ENCODE results near the gene MYO5B. TPM values are rescaled to one million over a fixed set of nuclear protein-coding genes. Genes with fewer than 3 reads are reported as not detected.

Gene MYO5B
- total and polyA plus RNA-seq, 10 of the 15 experiments (the other 5 are each of a cell fraction or from before 2014, with no cell fraction given) = 2.5 to 4.5 (median 3.3) TPM

GRCh38 chr18:49846718-49847470 lies 348.1 kb downstream of the MYO5B start:
- no TSS peak for BruUV-seq (replicated peaks)
- Histone ChIP-seq H3K27ac (ENCODE audit: control insufficient read depth, insufficient read depth) (no peak overlapping the region), H3K4me2 (ENCODE audit: control insufficient read depth, insufficient read depth) (no peak overlapping the region), H3K79me2 (ENCODE audit: control insufficient read depth, insufficient read depth, low read length) (no peaks in the 10 kb centered on the region), H4K20me1 (ENCODE audit: control insufficient read depth, insufficient read depth) (no peaks in the 10 kb centered on the region), H2AFZ (ENCODE audit: control insufficient read depth, low read depth, low read length) (no peak overlapping the region), H3K4me1 (ENCODE audit: control insufficient read depth, insufficient read depth, low read length) (no peaks in the 10 kb centered on the region), H3K36me3 (ENCODE audit: control insufficient read depth in 2 of 2, insufficient read depth in 2 of 2, low read length in 1 of 2) (no peaks in the 10 kb centered on the region), H3K27me3 (replicated peaks in 1 of 2; ENCODE audit: control insufficient read depth in 2 of 2, insufficient read depth in 2 of 2, low read length in 1 of 2) (peaks cover 0 to 3% of the 10 kb centered on the region in 2 experiments; a peak in 1 of 4 replicates), H3K4me3 (no peak overlapping the region), H3K9ac (ENCODE audit: control insufficient read depth, insufficient read depth, low read length) (no peak overlapping the region), H3K9me3 (replicated peaks; ENCODE audit: control insufficient read depth, insufficient read depth, low read length) (no peaks in the 10 kb centered on the region)
- ChIA-PET SMC1A (ENCODE audit: uncharacterized antibody, unreplicated experiment) (no interaction called here), RAD21 (ENCODE audit: unreplicated experiment) (no interaction called here), CTCF (interaction anchor here (0.7 kb wide), 1 partner anchor 9 kb away, joined by 3 read pairs; no protein-coding TSS in a partner anchor), POLR2A (no interaction called here)
- FAIRE-seq = no peak
- in situ Hi-C loops (cut with MboI) (no loop called here), intact Hi-C loops (cut with micrococcal nuclease; ENCODE audit: unreplicated experiment) (no loop called here)
- DNase-seq (ENCODE audit: low read depth, low spot score) = no peak
- 52% methylated on average over 10 of the region's 10 CpGs for WGBS (ENCODE audit: insufficient coverage, insufficient replicate concordance, low lambda C conversion rate, missing lambda C conversion rate)
- ATAC-seq = no peak
- TF ChIP-seq POLR2A (IDR thresholded peaks at IDR 0.05; ENCODE audit: low read depth, low read length) (no peak), CEBPB (IDR thresholded peaks at IDR 0.05; ENCODE audit: borderline replicate concordance in 1 of 2, low read depth in 2 of 2, low read length in 2 of 2) (no peak), LARP7 (IDR thresholded peaks at IDR 0.05) (no peak), TARDBP (IDR thresholded peaks at IDR 0.05; ENCODE audit: borderline replicate concordance) (no peak), SUPT20H (IDR thresholded peaks at IDR 0.05; ENCODE audit: borderline replicate concordance, control insufficient read depth, low read depth, low read length) (no peak), MYB (IDR thresholded peaks at IDR 0.05; ENCODE audit: borderline replicate concordance, low read depth, low read length) (no peak), MTA3 (IDR thresholded peaks at IDR 0.05; ENCODE audit: borderline replicate concordance, low read length) (no peak), JUNB (IDR thresholded peaks at IDR 0.05) (no peak), HDAC2 (IDR thresholded peaks at IDR 0.05) (no peak), MEF2A (IDR thresholded peaks at IDR 0.05; ENCODE audit: insufficient read depth, low read depth, low read length) (no peak), ZNF24 (IDR thresholded peaks at IDR 0.05) (no peak), HDGF (IDR thresholded peaks at IDR 0.05) (no peak), BACH1 (IDR thresholded peaks at IDR 0.05; ENCODE audit: borderline replicate concordance) (no peak), NFXL1 (IDR thresholded peaks at IDR 0.05; ENCODE audit: borderline replicate concordance) (no peak)
- TF ChIP-seq, protein P1, sequence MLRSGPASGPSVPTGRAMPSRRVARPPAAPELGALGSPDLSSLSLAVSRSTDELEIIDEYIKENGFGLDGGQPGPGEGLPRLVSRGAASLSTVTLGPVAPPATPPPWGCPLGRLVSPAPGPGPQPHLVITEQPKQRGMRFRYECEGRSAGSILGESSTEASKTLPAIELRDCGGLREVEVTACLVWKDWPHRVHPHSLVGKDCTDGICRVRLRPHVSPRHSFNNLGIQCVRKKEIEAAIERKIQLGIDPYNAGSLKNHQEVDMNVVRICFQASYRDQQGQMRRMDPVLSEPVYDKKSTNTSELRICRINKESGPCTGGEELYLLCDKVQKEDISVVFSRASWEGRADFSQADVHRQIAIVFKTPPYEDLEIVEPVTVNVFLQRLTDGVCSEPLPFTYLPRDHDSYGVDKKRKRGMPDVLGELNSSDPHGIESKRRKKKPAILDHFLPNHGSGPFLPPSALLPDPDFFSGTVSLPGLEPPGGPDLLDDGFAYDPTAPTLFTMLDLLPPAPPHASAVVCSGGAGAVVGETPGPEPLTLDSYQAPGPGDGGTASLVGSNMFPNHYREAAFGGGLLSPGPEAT (IDR thresholded peaks at IDR 0.05; ENCODE audit: low read depth) = no peak
- TF ChIP-seq, protein P2, sequence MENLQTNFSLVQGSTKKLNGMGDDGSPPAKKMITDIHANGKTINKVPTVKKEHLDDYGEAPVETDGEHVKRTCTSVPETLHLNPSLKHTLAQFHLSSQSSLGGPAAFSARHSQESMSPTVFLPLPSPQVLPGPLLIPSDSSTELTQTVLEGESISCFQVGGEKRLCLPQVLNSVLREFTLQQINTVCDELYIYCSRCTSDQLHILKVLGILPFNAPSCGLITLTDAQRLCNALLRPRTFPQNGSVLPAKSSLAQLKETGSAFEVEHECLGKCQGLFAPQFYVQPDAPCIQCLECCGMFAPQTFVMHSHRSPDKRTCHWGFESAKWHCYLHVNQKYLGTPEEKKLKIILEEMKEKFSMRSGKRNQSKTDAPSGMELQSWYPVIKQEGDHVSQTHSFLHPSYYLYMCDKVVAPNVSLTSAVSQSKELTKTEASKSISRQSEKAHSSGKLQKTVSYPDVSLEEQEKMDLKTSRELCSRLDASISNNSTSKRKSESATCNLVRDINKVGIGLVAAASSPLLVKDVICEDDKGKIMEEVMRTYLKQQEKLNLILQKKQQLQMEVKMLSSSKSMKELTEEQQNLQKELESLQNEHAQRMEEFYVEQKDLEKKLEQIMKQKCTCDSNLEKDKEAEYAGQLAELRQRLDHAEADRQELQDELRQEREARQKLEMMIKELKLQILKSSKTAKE (IDR thresholded peaks at IDR 0.05; ENCODE audit: low read depth, poor library complexity, severe bottlenecking) = no peak
- TF ChIP-seq, protein P3, sequence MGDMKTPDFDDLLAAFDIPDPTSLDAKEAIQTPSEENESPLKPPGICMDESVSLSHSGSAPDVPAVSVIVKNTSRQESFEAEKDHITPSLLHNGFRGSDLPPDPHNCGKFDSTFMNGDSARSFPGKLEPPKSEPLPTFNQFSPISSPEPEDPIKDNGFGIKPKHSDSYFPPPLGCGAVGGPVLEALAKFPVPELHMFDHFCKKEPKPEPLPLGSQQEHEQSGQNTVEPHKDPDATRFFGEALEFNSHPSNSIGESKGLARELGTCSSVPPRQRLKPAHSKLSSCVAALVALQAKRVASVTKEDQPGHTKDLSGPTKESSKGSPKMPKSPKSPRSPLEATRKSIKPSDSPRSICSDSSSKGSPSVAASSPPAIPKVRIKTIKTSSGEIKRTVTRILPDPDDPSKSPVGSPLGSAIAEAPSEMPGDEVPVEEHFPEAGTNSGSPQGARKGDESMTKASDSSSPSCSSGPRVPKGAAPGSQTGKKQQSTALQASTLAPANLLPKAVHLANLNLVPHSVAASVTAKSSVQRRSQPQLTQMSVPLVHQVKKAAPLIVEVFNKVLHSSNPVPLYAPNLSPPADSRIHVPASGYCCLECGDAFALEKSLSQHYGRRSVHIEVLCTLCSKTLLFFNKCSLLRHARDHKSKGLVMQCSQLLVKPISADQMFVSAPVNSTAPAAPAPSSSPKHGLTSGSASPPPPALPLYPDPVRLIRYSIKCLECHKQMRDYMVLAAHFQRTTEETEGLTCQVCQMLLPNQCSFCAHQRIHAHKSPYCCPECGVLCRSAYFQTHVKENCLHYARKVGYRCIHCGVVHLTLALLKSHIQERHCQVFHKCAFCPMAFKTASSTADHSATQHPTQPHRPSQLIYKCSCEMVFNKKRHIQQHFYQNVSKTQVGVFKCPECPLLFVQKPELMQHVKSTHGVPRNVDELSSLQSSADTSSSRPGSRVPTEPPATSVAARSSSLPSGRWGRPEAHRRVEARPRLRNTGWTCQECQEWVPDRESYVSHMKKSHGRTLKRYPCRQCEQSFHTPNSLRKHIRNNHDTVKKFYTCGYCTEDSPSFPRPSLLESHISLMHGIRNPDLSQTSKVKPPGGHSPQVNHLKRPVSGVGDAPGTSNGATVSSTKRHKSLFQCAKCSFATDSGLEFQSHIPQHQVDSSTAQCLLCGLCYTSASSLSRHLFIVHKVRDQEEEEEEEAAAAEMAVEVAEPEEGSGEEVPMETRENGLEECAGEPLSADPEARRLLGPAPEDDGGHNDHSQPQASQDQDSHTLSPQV (IDR thresholded peaks at IDR 0.05) = no peak
